Measurements from ENCODE around the gene CDH18. TPM values are rescaled to one million over a fixed set of nuclear protein-coding genes. Genes with fewer than 3 reads are reported as not detected.

The CDH18 gene
- total and polyA plus RNA-seq, 3 donors from 2014 or later: 6.4 to 11.3 (median 10.7) TPM

DNA sequence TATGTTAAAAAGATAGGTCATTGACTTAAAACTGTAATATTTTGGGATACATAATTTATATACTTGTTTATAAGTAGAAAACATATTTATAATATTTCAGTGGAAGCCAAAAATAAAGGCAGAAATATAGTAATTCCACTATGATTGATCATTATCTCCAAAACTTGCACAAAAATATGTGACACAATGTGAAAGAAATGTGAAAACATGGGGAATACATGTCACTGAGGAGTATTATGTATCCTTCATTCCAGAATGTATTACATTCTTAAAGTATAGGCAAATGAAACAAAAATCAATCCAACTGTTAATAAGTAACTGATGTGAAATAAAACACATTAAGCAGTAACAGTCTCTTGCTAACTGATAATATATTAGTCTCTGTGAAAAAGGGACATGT, 236.7 kb downstream of the CDH18 start:
- Histone ChIP-seq H3K36me3 (ENCODE audit: low read depth, missing control alignments) (no peaks in the 10 kb centered on the region), H3K27me3 (no peaks in the 10 kb centered on the region), H3K27ac (no peak overlapping the region), H3K9me3 (no peaks in the 10 kb centered on the region), H3K4me1 (no peaks in the 10 kb centered on the region), H3K4me3 (no peak overlapping the region)
- DNase-seq: no peak
- no peak for TF ChIP-seq POLR2A (IDR thresholded peaks at IDR 0.05)
- intact Hi-C loops (cut with DNase I; ENCODE audit: low total_unique reads): no loop called here

- no peaks in the 10 kb centered on the region for H3K27me3 ChIP-seq
- H3K4me1 ChIP-seq: no peaks in the 10 kb centered on the region
- intact Hi-C loops (cut with DNase I; ENCODE audit: low total_unique reads): no loop called here
- WGBS, 2 donors: 70 to 73% methylated on average over 3 of the region's 3 CpGs
- H3K4me3 ChIP-seq: no peak overlapping the region
- H3K36me3 ChIP-seq (ENCODE audit: low read depth, missing control alignments): no peaks in the 10 kb centered on the region
- H3K9me3 ChIP-seq: no peaks in the 10 kb centered on the region
- DNase-seq: no peak
- TF ChIP-seq, protein P1, sequence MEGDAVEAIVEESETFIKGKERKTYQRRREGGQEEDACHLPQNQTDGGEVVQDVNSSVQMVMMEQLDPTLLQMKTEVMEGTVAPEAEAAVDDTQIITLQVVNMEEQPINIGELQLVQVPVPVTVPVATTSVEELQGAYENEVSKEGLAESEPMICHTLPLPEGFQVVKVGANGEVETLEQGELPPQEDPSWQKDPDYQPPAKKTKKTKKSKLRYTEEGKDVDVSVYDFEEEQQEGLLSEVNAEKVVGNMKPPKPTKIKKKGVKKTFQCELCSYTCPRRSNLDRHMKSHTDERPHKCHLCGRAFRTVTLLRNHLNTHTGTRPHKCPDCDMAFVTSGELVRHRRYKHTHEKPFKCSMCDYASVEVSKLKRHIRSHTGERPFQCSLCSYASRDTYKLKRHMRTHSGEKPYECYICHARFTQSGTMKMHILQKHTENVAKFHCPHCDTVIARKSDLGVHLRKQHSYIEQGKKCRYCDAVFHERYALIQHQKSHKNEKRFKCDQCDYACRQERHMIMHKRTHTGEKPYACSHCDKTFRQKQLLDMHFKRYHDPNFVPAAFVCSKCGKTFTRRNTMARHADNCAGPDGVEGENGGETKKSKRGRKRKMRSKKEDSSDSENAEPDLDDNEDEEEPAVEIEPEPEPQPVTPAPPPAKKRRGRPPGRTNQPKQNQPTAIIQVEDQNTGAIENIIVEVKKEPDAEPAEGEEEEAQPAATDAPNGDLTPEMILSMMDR (IDR thresholded peaks at IDR 0.05): no peak
- TF ChIP-seq POLR2A (IDR thresholded peaks at IDR 0.05): no peak
- no peak overlapping the region for H3K27ac ChIP-seq
Observed at GRCh38 chr5:19745247-19745646, 242.8 kb downstream of the CDH18 start.

DNA sequence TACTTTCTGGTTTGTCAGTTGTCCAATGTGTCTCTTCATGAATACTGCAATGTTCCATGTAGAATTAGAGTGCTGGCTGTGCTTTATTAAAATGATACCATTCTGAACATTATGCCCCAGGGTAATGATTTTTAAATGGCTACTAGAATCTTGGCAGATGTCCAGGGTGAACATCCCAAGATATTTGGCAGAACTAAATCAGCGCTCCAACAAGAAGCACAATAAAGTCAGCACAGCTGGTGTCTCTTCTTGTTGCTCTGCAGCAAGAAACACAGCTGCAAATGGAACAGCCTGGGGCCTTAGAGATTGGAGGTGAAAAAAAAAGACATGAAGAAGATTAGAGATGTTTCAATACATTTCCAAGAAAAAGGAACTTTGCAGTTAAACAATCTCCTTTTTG, 248.3 kb downstream of the CDH18 start:
- Histone ChIP-seq H3K9me3 (no peaks in the 10 kb centered on the region), H3K27me3 (no peaks in the 10 kb centered on the region), H3K27ac (no peak overlapping the region), H3K4me1 (no peaks in the 10 kb centered on the region), H3K36me3 (ENCODE audit: low read depth, missing control alignments) (no peaks in the 10 kb centered on the region), H3K4me3 (no peak overlapping the region)
- DNase-seq: peak; percentile 33
- TF ChIP-seq POLR2A (IDR thresholded peaks at IDR 0.05): no peak
- TF ChIP-seq, protein P1 (IDR thresholded peaks at IDR 0.05): no peak
- 29 to 43% methylated on average over 1 of the region's 1 CpG for WGBS, 2 donors
- intact Hi-C loops (cut with DNase I; ENCODE audit: low total_unique reads): no loop called here

DNA sequence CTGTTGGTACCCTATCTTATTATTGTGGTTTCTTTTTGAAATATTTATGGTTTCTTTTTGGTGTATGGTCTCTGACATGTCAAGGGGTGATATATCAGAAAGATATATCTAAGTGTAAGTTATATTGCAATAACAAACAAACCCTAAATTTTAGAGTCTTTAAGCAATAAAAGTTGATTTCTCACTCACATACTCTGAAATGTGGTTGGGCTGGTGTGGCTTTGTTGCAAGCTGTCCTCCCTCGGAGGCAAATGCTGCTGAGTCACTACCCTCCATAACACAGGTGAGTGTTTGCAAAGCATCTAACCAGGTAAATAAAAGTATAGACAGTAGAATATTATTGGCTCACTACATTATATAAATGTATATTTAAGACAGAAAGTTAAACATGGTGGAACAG, 253.2 kb downstream of the CDH18 start:
- no peak overlapping the region for H3K4me3 ChIP-seq
- H3K9me3 ChIP-seq: no peaks in the 10 kb centered on the region
- H3K36me3 ChIP-seq (ENCODE audit: low read depth, missing control alignments): no peaks in the 10 kb centered on the region
- no peak for DNase-seq
- TF ChIP-seq POLR2A (IDR thresholded peaks at IDR 0.05): no peak
- TF ChIP-seq, protein P1 (IDR thresholded peaks at IDR 0.05): no peak
- 68 to 82% methylated on average over 1 of the region's 1 CpG for WGBS, 2 donors
- H3K27ac ChIP-seq: no peak overlapping the region
- no peaks in the 10 kb centered on the region for H3K27me3 ChIP-seq
- H3K4me1 ChIP-seq: no peaks in the 10 kb centered on the region
- intact Hi-C loops (cut with DNase I; ENCODE audit: low total_unique reads): no loop called here

- no peak for DNase-seq
- Histone ChIP-seq H3K4me3 (no peak overlapping the region), H3K27ac (no peak overlapping the region), H3K36me3 (ENCODE audit: low read depth, missing control alignments) (no peaks in the 10 kb centered on the region), H3K27me3 (no peaks in the 10 kb centered on the region), H3K4me1 (no peaks in the 10 kb centered on the region), H3K9me3 (no peaks in the 10 kb centered on the region)
- 67 to 68% methylated on average over 6 of the region's 6 CpGs for WGBS, 2 donors
- TF ChIP-seq, protein P1 (IDR thresholded peaks at IDR 0.05): no peak
- TF ChIP-seq POLR2A (IDR thresholded peaks at IDR 0.05): no peak
- intact Hi-C loops (cut with DNase I; ENCODE audit: low total_unique reads): no loop called here
Observed at GRCh38 chr5:19733612-19734495, 254.1 kb downstream of the CDH18 start.
